Body of pancreas (tissue), 4 donors: ENCODE results near the gene GOLT1A. TPM values are rescaled to one million over a fixed set of nuclear protein-coding genes. Genes with fewer than 3 reads are reported as not detected.
A peak's percentile ranks its signal among the peaks of the same experiment; 100 is the strongest.

Source experiments
- ATAC-seq: fragments of 150-250 bp; one replicate; pipeline ENCODE4 v1.9.1; 2016
- DNase-seq, 4 donors: peaks; one replicate each; pipeline ENCODE4 v3.0.0-alpha.2; 2019
- H3K27ac ChIP-seq, 4 donors: fragments of 200-600 bp; sonication (generic); 1 replicate in 3 of 4; 2 replicates in 1 of 4; pipeline versions ENCODE4 v1.5.1 to v1.6.1; 2016 to 2019; ENCODE audit warnings: mild to moderate bottlenecking in 1 of 4, mixed read lengths in 1 of 4, moderate library complexity in 1 of 4
- H3K27me3 ChIP-seq, 2 donors: fragments of 200-600 bp; sonication (generic); one replicate each; pipeline ENCODE4 v1.6.0; 2016; ENCODE audit warnings: mild to moderate bottlenecking in 1 of 2
- H3K36me3 ChIP-seq, 2 donors: fragments of 200-600 bp; sonication (generic); replicated peaks in 1 of 2; 2 replicates each; pipeline ENCODE4 v1.5.1; 2016; ENCODE audit warnings: low read depth in 2 of 2; ENCODE audit not compliant: insufficient read depth in 1 of 2
- H3K4me1 ChIP-seq: fragments of 200-600 bp; sonication (generic); one replicate; pipeline ENCODE4 v1.6.0; 2016
- H3K4me3 ChIP-seq, 2 donors: fragments of 200-600 bp; sonication (generic); 1 replicate in 1 of 2; 2 replicates in 1 of 2; pipeline ENCODE4 v1.5.1; 2016 to 2019
- H3K9me3 ChIP-seq, 3 donors: fragments of 200-600 bp; sonication (generic); 1 replicate in 2 of 3; 2 replicates in 1 of 3; pipeline ENCODE4 v1.5.1; 2016
- POLR2A ChIP-seq, 3 donors: fragments of 450-650 bp; IDR thresholded peaks; one replicate each; pipeline ENCODE4 v1.6.1; 2016; ENCODE audit warnings: antibody characterized with exemption in 3 of 3, mild to moderate bottlenecking in 2 of 3
- WGBS, 2 donors: methylation state at CpG; one replicate each; pipeline ENCODE4 v1.1.5; 2017; 5-methylcytosine and 5-hydroxymethylcytosine counted together
- intact Hi-C: fragments of 100-400 bp; cut with DNase I; formaldehyde crosslinking; loops from one replicate; pipeline ENCODE4 v1.15.1; 2023
- total RNA-seq, 2 donors: library from RNA; depleted of rRNA; stranded (reverse); fragments of >200 nt; gene quantifications; one replicate each; pipeline ENCODE4 v1.1.0, GENCODE V29; 2016
- TF ChIP-seq, protein P1 (sequence below), 7 experiments: fragments of 450-650 bp in 4 of 7; fragments of 200-600 bp in 3 of 7; sonication (generic) in 3 of 7; IDR thresholded peaks; one replicate each; pipeline ENCODE4 v1.5.1; 2016 to 2019; ENCODE audit warnings: antibody characterized with exemption in 7 of 7

Gene GOLT1A
- total RNA-seq, 2 donors from 2014 or later: 6.5 TPM; not detected in 1

- peaks cover 14% of the 10 kb centered on the region for H3K4me1 ChIP-seq
- intact Hi-C loops: no loop called here
- no peak overlapping the region for H3K27ac ChIP-seq
- no peak overlapping the region for H3K4me3 ChIP-seq
- TF ChIP-seq POLR2A (IDR thresholded peaks at IDR 0.05): no peak
- TF ChIP-seq, protein P1, sequence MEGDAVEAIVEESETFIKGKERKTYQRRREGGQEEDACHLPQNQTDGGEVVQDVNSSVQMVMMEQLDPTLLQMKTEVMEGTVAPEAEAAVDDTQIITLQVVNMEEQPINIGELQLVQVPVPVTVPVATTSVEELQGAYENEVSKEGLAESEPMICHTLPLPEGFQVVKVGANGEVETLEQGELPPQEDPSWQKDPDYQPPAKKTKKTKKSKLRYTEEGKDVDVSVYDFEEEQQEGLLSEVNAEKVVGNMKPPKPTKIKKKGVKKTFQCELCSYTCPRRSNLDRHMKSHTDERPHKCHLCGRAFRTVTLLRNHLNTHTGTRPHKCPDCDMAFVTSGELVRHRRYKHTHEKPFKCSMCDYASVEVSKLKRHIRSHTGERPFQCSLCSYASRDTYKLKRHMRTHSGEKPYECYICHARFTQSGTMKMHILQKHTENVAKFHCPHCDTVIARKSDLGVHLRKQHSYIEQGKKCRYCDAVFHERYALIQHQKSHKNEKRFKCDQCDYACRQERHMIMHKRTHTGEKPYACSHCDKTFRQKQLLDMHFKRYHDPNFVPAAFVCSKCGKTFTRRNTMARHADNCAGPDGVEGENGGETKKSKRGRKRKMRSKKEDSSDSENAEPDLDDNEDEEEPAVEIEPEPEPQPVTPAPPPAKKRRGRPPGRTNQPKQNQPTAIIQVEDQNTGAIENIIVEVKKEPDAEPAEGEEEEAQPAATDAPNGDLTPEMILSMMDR (IDR thresholded peaks at IDR 0.05): no peak
- H3K9me3 ChIP-seq: no peaks in the 10 kb centered on the region
- no peaks in the 10 kb centered on the region for H3K27me3 ChIP-seq
- ATAC-seq (no peak), DNase-seq (no peak)
- WGBS, 2 donors: 85 to 87% methylated on average over 5 of the region's 5 CpGs
- no peaks in the 10 kb centered on the region for H3K36me3 ChIP-seq
Measured at GRCh38 chr1:204167730-204168129, 46.1 kb downstream of the GOLT1A start.

DNA sequence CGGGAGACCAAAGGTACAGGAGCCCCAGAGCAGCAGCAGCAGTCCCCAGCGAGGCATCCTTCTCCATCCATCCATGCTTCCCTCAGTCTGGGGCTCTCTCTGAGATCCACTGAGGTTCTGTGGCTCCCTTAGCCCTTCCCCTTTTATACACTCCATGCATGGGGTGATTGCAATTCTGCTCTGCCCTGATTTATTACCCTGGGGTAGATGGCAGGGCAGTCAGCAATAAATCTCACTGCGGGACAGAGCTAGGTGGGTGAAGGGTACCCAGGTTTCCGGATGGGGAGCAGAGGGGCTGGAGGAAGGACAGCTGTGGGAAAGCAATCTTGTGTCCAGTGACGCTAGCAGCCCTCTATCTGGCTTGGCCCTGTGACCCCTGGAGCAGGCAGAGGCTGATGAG is 47.6 kb downstream of the GOLT1A start, which contains the start of gene REN:
Gene REN, minus strand, starts transcription at position 119 of the 400 bp plus-strand sequence. Its CDS starts 44 bp downstream, at position 75.
- no peak within 1 kb of the TSS for H3K27ac ChIP-seq
- peaks cover 11% of the 10 kb centered on the region for H3K4me1 ChIP-seq
- H3K27me3 ChIP-seq: no peaks in the 10 kb centered on the region
- intact Hi-C loops: no loop called here
- WGBS, 2 donors: 70 to 73% methylated on average over 5 of the region's 5 CpGs
- no peak within 1 kb of the TSS for H3K4me3 ChIP-seq
- DNase-seq (no peak), ATAC-seq (no peak)
- no peak for TF ChIP-seq POLR2A (IDR thresholded peaks at IDR 0.05)
- TF ChIP-seq, protein P1 (IDR thresholded peaks at IDR 0.05): no peak
- no peaks in the 10 kb centered on the region for H3K36me3 ChIP-seq
- no peaks in the 10 kb centered on the region for H3K9me3 ChIP-seq

DNA sequence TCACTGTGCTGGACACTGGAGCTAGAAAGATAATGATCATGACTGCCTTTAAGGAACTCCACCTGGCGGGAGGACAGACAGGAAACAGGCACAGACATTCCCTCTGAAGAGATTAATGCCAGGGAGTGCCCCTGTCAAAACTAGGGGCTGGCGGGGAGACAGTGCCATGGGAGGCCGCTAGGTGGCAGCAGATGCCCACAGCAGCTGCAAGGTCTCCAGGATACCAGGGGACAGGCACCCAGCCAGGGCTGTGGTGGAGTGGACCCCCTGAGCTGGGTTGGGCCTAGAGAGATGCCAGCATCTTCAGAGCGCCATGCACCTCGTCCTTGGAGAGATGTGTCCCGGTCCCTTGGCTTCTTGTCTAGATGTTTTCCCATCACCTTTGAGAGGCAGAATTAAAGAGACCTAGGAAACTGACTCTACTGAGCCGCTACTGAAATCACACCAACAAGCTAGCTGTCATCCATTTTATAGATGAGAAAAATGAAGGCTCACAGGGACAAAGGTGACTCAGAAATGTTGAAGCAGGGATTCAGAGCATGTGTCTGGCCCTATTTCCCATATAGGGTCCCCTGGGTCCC is 51.2 kb downstream of the GOLT1A start:
- peaks cover 5% of the 10 kb centered on the region for H3K4me1 ChIP-seq
- intact Hi-C loops: loop anchor here (5.0 kb wide), 2 partner anchors 40 to 205 kb away; no protein-coding TSS in a partner anchor
- H3K27me3 ChIP-seq: no peaks in the 10 kb centered on the region
- ATAC-seq (peak; percentile 94), DNase-seq (peak; percentile 82 to 90 (median 84))
- H3K9me3 ChIP-seq: no peaks in the 10 kb centered on the region
- no peaks in the 10 kb centered on the region for H3K36me3 ChIP-seq
- WGBS, 2 donors: 0 to 9% methylated on average over 2 to 7 of the region's 7 CpGs
- H3K4me3 ChIP-seq: no peak overlapping the region
- H3K27ac ChIP-seq: peak overlapping the region in 2 of 4 donors; percentile 13 to 20
- TF ChIP-seq POLR2A (IDR thresholded peaks at IDR 0.05): no peak
- TF ChIP-seq, protein P1 (IDR thresholded peaks at IDR 0.05): peak; percentile 96 to 99 (median 98)

- DNase-seq (no peak), ATAC-seq (no peak)
- 43 to 49% methylated on average over 13 to 14 of the region's 14 CpGs for WGBS, 2 donors
- no peaks in the 10 kb centered on the region for H3K36me3 ChIP-seq
- H3K27me3 ChIP-seq: no peaks in the 10 kb centered on the region
- H3K9me3 ChIP-seq: no peaks in the 10 kb centered on the region
- H3K4me1 ChIP-seq: peaks cover 5% of the 10 kb centered on the region
- no peak overlapping the region for H3K4me3 ChIP-seq
- intact Hi-C loops: loop anchor here (5.0 kb wide), 2 partner anchors 40 to 205 kb away; no protein-coding TSS in a partner anchor
- TF ChIP-seq, protein P1 (IDR thresholded peaks at IDR 0.05): no peak
- TF ChIP-seq POLR2A (IDR thresholded peaks at IDR 0.05): no peak
- H3K27ac ChIP-seq: peak overlapping the region in 2 of 4 donors; percentile 13 to 20
Measured at GRCh38 chr1:204161609-204162493, 51.9 kb downstream of the GOLT1A start.
